H1 (cell line): ENCODE results near the gene AP1G2. TPM values are rescaled to one million over a fixed set of nuclear protein-coding genes. Genes with fewer than 3 reads are reported as not detected.
A peak's percentile ranks its signal among the peaks of the same experiment; 100 is the strongest.

Experiments used
- CTCF ChIA-PET: fragments of 300-600 bp; sonication (Branson Sonifier 250); formaldehyde crosslinking; loops from one replicate; lab custom pipeline; 2021; ENCODE audit not compliant: partially characterized antibody; lab: Charles Lee
- POLR2A ChIA-PET: fragments of 300-600 bp; sonication (Branson Sonifier 250); formaldehyde crosslinking; loops from one replicate; lab custom pipeline; 2021; ENCODE audit warnings: inconsistent platforms; ENCODE audit not compliant: partially characterized antibody; lab: Charles Lee
- DNase-seq, 2 experiments: peaks; one replicate each; pipeline versions ENCODE4 v3.0.0 to v3.0.0-alpha.2; 2010 to 2022; ENCODE audit warnings: low spot score in 2 of 2, low read depth in 1 of 2, mixed read lengths in 1 of 2
- FAIRE-seq: peaks from 2 replicates; lab custom pipeline; 2011; peaks lifted over from hg19 to GRCh38; lab: Jason Lieb, UNC
- H2AFZ ChIP-seq: 2 replicates; pipeline ENCODE4 v1.8.1; 2012; ENCODE audit warnings: low read length, inconsistent platforms
- H2AK5ac ChIP-seq: 2 replicates; pipeline ENCODE4 v1.6.1; 2013; ENCODE audit warnings: low read depth, low read length
- H2BK120ac ChIP-seq: replicated peaks from 2 replicates; pipeline ENCODE3; 2013; ENCODE audit warnings: low read depth, low read length, inconsistent platforms
- H2BK12ac ChIP-seq: 2 replicates; pipeline ENCODE4 v1.6.1; 2013; ENCODE audit warnings: low read depth, low read length
- H2BK15ac ChIP-seq: 2 replicates; pipeline ENCODE4 v1.6.1; 2013; ENCODE audit warnings: low read length
- H2BK20ac ChIP-seq: 2 replicates; pipeline ENCODE4 v1.6.1; 2013; ENCODE audit warnings: low read length
- H2BK5ac ChIP-seq: 2 replicates; pipeline ENCODE4 v1.6.1; 2013; ENCODE audit warnings: low read depth, low read length
- H3K14ac ChIP-seq: 2 replicates; pipeline ENCODE4 v1.6.1; 2013; ENCODE audit warnings: inconsistent platforms; ENCODE audit not compliant: insufficient read length
- H3K18ac ChIP-seq: 2 replicates; pipeline ENCODE4 v1.6.1; 2013; ENCODE audit warnings: low read length; ENCODE audit errors: extremely low read depth
- H3K23ac ChIP-seq: 2 replicates; pipeline ENCODE4 v1.6.1; 2013; ENCODE audit warnings: inconsistent platforms; ENCODE audit not compliant: insufficient read length
- H3K23me2 ChIP-seq: 2 replicates; pipeline ENCODE4 v1.6.1; 2013; ENCODE audit warnings: low read depth, low read length
- H3K27ac ChIP-seq: 2 replicates; pipeline ENCODE4 v1.6.1; 2011; ENCODE audit warnings: low read depth, low read length, inconsistent platforms
- H3K27me3 ChIP-seq, 4 experiments: replicated peaks in 1 of 4; 1 replicate in 1 of 4; 2 replicates in 3 of 4; pipeline versions ENCODE4 v1.6.1 to v1.8.1; 2011 to 2013; ENCODE audit warnings: low read length in 3 of 4, mild to moderate bottlenecking in 3 of 4, inconsistent platforms in 2 of 4, mixed read lengths in 2 of 4, moderate library complexity in 1 of 4; ENCODE audit not compliant: control insufficient read depth in 3 of 4, insufficient read depth in 3 of 4; ENCODE audit errors: extremely low read depth in 1 of 4
- H3K36me3 ChIP-seq, 4 experiments: 2 replicates each; pipeline versions ENCODE4 v1.6.1 to v1.8.1; 2011 to 2013; ENCODE audit warnings: mild to moderate bottlenecking in 4 of 4, low read length in 3 of 4, moderate library complexity in 2 of 4, control low read depth in 1 of 4, inconsistent platforms in 1 of 4; ENCODE audit not compliant: insufficient read depth in 4 of 4, control insufficient read depth in 2 of 4
- H3K4ac ChIP-seq: replicated peaks from 2 replicates; pipeline ENCODE3; 2013; ENCODE audit warnings: low read length, low read depth, mixed read lengths, inconsistent platforms; ENCODE audit not compliant: insufficient read length
- H3K4me1 ChIP-seq, 4 experiments: replicated peaks in 1 of 4; 1 replicate in 1 of 4; 2 replicates in 3 of 4; pipeline versions ENCODE4 v1.6.1 to v1.8.1; 2011 to 2013; ENCODE audit warnings: low read length in 3 of 4, inconsistent platforms in 2 of 4, mixed read lengths in 1 of 4; ENCODE audit not compliant: insufficient read depth in 4 of 4, control insufficient read depth in 3 of 4
- H3K4me2 ChIP-seq, 2 experiments: 2 replicates each; pipeline versions ENCODE4 v1.6.1 to v1.8.1; 2011 to 2013; ENCODE audit warnings: low read depth in 2 of 2, low read length in 2 of 2, control low read depth in 1 of 2, inconsistent platforms in 1 of 2, mild to moderate bottlenecking in 1 of 2; ENCODE audit not compliant: insufficient read depth in 1 of 2
- H3K4me3 ChIP-seq, 4 experiments: fragments of 200-600, 300-600 bp in 1 of 4; sonication (generic), shearing (Covaris generic), sonication (Bioruptor Twin) in 1 of 4; 2 replicates each; pipeline versions ENCODE4 v1.5.1 to v1.8.1; 2011 to 2016; ENCODE audit warnings: low read length in 4 of 4, low read depth in 3 of 4, control low read depth in 2 of 4, inconsistent platforms in 2 of 4, mild to moderate bottlenecking in 2 of 4, mixed read lengths in 1 of 4, moderate library complexity in 1 of 4; ENCODE audit not compliant: insufficient read depth in 2 of 4; ENCODE audit errors: extremely low read depth in 1 of 4
- H3K56ac ChIP-seq: replicated peaks from 2 replicates; pipeline ENCODE3; 2013; ENCODE audit warnings: low read depth, mild to moderate bottlenecking, mixed read lengths, low read length, inconsistent platforms; ENCODE audit not compliant: insufficient read length
- H3K79me1 ChIP-seq: 2 replicates; pipeline ENCODE4 v1.6.1; 2013; ENCODE audit warnings: low read depth, low read length, control low read depth
- H3K79me2 ChIP-seq, 2 experiments: 2 replicates each; pipeline versions ENCODE4 v1.6.1 to v1.8.1; 2012 to 2013; ENCODE audit warnings: low read length in 2 of 2, mild to moderate bottlenecking in 2 of 2, inconsistent platforms in 1 of 2; ENCODE audit not compliant: insufficient read depth in 2 of 2, control insufficient read depth in 1 of 2
- H3K9ac ChIP-seq, 4 experiments: replicated peaks in 1 of 4; 1 replicate in 1 of 4; 2 replicates in 3 of 4; pipeline versions ENCODE4 v1.6.1 to v1.8.1; 2011 to 2013; ENCODE audit warnings: low read depth in 3 of 4, low read length in 3 of 4, control low read depth in 2 of 4, mild to moderate bottlenecking in 2 of 4, moderate library complexity in 2 of 4, inconsistent platforms in 1 of 4; ENCODE audit errors: extremely low read depth in 1 of 4
- H3K9me3 ChIP-seq, 2 experiments: 2 replicates each; pipeline versions ENCODE4 v1.6.1 to v1.8.1; 2012 to 2013; ENCODE audit warnings: mild to moderate bottlenecking in 2 of 2, moderate library complexity in 2 of 2, control low read depth in 1 of 2, inconsistent platforms in 1 of 2, low read depth in 1 of 2, low read length in 1 of 2, mixed read lengths in 1 of 2; ENCODE audit not compliant: insufficient read depth in 2 of 2
- H4K20me1 ChIP-seq, 2 experiments: replicated peaks in 1 of 2; 2 replicates each; pipeline versions ENCODE3 to v1.8.1; 2011 to 2013; ENCODE audit warnings: inconsistent platforms in 2 of 2, low read length in 2 of 2, mild to moderate bottlenecking in 1 of 2; ENCODE audit not compliant: insufficient read depth in 2 of 2, control insufficient read depth in 1 of 2
- H4K5ac ChIP-seq: 2 replicates; pipeline ENCODE4 v1.6.1; 2013; ENCODE audit warnings: low read length, low read depth, mixed read lengths, inconsistent platforms; ENCODE audit not compliant: insufficient read length
- H4K8ac ChIP-seq: 2 replicates; pipeline ENCODE4 v1.8.0; 2013; ENCODE audit warnings: mild to moderate bottlenecking, moderate library complexity, low read length, inconsistent platforms; ENCODE audit not compliant: insufficient read depth; ENCODE audit errors: extremely low read depth
- H4K91ac ChIP-seq: replicated peaks from 2 replicates; pipeline ENCODE3; 2013; ENCODE audit warnings: low read length, mixed read lengths, inconsistent platforms; ENCODE audit not compliant: insufficient read length
- BCL11A ChIP-seq, 2 experiments: IDR thresholded peaks; one replicate each; pipeline ENCODE4 v1.6.1; 2011; ENCODE audit warnings: low read depth in 2 of 2, low read length in 2 of 2, mild to moderate bottlenecking in 2 of 2
- BRCA1 ChIP-seq: IDR thresholded peaks from 2 replicates; pipeline ENCODE4 v1.6.1; 2012; ENCODE audit warnings: low read depth, low read length, improper control_type of control experiment
- CBX5 ChIP-seq: fragments of 300-800, 300-1000 bp; sonication (generic); IDR thresholded peaks from 2 replicates; pipeline ENCODE4 v1.7.1; 2016; ENCODE audit warnings: antibody characterized with exemption, low read length, low read depth
- GTF2F1 ChIP-seq: IDR thresholded peaks from 2 replicates; pipeline ENCODE4 v1.6.1; 2012; ENCODE audit warnings: low read depth, low read length, improper control_type of control experiment, borderline replicate concordance
- KDM1A ChIP-seq: fragments of 200-600, 300-600 bp; sonication (generic); IDR thresholded peaks from 2 replicates; pipeline ENCODE4 v1.7.1; 2016; ENCODE audit warnings: mild to moderate bottlenecking, low read length, borderline replicate concordance
- POU5F1 ChIP-seq: IDR thresholded peaks from 2 replicates; pipeline ENCODE4 v1.6.1; 2011; ENCODE audit warnings: low read depth, mild to moderate bottlenecking, low read length, moderate library complexity
- RBBP5 ChIP-seq: IDR thresholded peaks from 2 replicates; pipeline ENCODE4 v1.7.1; 2012; ENCODE audit warnings: low read depth, mild to moderate bottlenecking, inconsistent platforms, low read length, moderate library complexity, borderline replicate concordance
- RFX5 ChIP-seq: IDR thresholded peaks from 2 replicates; pipeline ENCODE4 v1.6.1; 2011; ENCODE audit warnings: low read depth, low read length, improper control_type of control experiment, borderline replicate concordance
- SAP30 ChIP-seq: fragments of 300-600 bp; sonication (generic); IDR thresholded peaks from 2 replicates; pipeline ENCODE4 v1.7.1; 2012; ENCODE audit warnings: low read length, moderate library complexity, mild to moderate bottlenecking, inconsistent platforms; ENCODE audit not compliant: insufficient read depth, insufficient replicate concordance
- SIX5 ChIP-seq: IDR thresholded peaks from 2 replicates; pipeline ENCODE4 v1.6.1; 2011; ENCODE audit warnings: mild to moderate bottlenecking, low read depth, low read length
- SP2 ChIP-seq: IDR thresholded peaks from 2 replicates; pipeline ENCODE4 v1.6.1; 2012; ENCODE audit warnings: mild to moderate bottlenecking, low read length, inconsistent platforms
- TAF7 ChIP-seq: optimal IDR thresholded peaks from 2 replicates; pipeline ENCODE3; 2011; ENCODE audit warnings: low read depth, mild to moderate bottlenecking, inconsistent platforms, low read length, moderate library complexity, borderline replicate concordance
- WGBS, 2 experiments: shearing (Covaris generic) in 1 of 2; methylation state at CpG; one replicate each; pipeline versions ENCODE4 v1.1.6 to v1.1.7; 2013 to 2015; ENCODE audit warnings: low lambda C conversion rate in 2 of 2, mixed read lengths in 2 of 2, inconsistent platforms in 1 of 2, low coverage in 1 of 2, missing lambda C conversion rate in 1 of 2; ENCODE audit not compliant: insufficient replicate concordance in 2 of 2, insufficient coverage in 1 of 2, insufficient read length in 1 of 2; ENCODE audit errors: extremely low coverage in 1 of 2, missing lambda C conversion rate in 1 of 2; 5-methylcytosine and 5-hydroxymethylcytosine counted together
- polyA plus RNA-seq, 7 experiments: library from polyadenylated mRNA; depleted of rRNA in 3 of 7; stranded (reverse) in 5 of 7; unstranded in 2 of 7; fragments of >200 nt in 5 of 7; fragments of 200-250 nt in 2 of 7; gene quantifications; 1 replicate in 5 of 7; 2 replicates in 1 of 7; 4 replicates in 1 of 7; pipeline versions ENCODE4 v1.2.1 to v1.2.3, GENCODE V29; 2011 to 2013; ENCODE audit warnings: missing spikeins in 2 of 7, mixed read lengths in 2 of 7
- total RNA-seq: library from RNA; stranded (reverse); fragmentation: NEBNext Ultra II Directional; extraction: Animal tissue kit (Norgen Biotek cat#: 25700); gene quantifications from 2 replicates; pipeline ENCODE4 v1.2.1, GENCODE V29; 2021
- TF ChIP-seq, protein P1 (sequence below): IDR thresholded peaks from 2 replicates; pipeline ENCODE4 v1.6.1; 2012; ENCODE audit warnings: inconsistent platforms

Gene AP1G2
- total and polyA plus RNA-seq, 2 of the 8 experiments (the other 6 are each of a cell fraction or from before 2014, with no cell fraction given): 70.9 to 134 TPM

DNA sequence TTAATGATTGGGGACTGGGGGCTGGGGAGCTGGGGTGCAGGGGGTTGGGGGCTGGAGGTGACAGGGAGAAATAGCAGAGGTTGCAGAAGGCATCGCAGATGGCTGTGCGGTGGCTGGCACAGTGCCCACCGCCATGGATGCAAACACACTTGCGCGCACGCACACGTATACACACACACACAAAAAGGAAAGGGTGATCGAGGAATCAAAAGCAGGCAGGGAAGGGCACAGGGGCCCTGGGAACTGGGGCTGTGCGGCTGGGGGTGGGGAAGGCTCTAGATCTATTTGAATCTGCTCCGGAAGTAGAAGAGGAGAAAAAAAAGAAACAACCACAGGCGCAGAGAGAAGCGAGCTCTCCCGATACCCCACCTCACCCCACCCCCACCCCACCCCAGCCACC is 55.4 kb downstream of the AP1G2 start:
- H4K5ac ChIP-seq: no peak overlapping the region
- peaks cover 0 to 4% (median 0%) of the 10 kb centered on the region in 4 experiments; a peak in 1 of 7 replicates for H3K27me3 ChIP-seq
- no peaks in the 10 kb centered on the region for H3K36me3 ChIP-seq
- no peak overlapping the region for H2BK12ac ChIP-seq
- FAIRE-seq (no peak), DNase-seq (no peak)
- H3K4ac ChIP-seq: no peak overlapping the region
- H3K14ac ChIP-seq: no peak overlapping the region
- H3K79me2 ChIP-seq: no peaks in the 10 kb centered on the region
- H3K4me2 ChIP-seq: no peak overlapping the region
- H4K8ac ChIP-seq: no peak overlapping the region
- H2AFZ ChIP-seq: no peak overlapping the region
- no peak overlapping the region for H4K91ac ChIP-seq
- no peak overlapping the region for H3K56ac ChIP-seq
- ChIA-PET CTCF (interaction anchor here (1.4 to 70.5 kb wide), 6 partner anchors 11 to 41 kb away, joined by 4 to 2092 read pairs (median 8); partner anchors contain the start of genes AP1G2, NGDN, THTPA and ZFHX2), POLR2A (interaction anchor here (1.3 to 48.3 kb wide), 4 partner anchors 18 to 35 kb away, joined by 4 to 1523 read pairs (median 8); partner anchors contain the start of genes AP1G2, THTPA and ZFHX2)
- no peaks in the 10 kb centered on the region for H3K23me2 ChIP-seq
- H2BK5ac ChIP-seq: peak overlapping the region; percentile 57; the same call in 1 of the 2 replicates
- H4K20me1 ChIP-seq: no peaks in the 10 kb centered on the region
- peaks cover 0 to 5% (median 2%) of the 10 kb centered on the region in 4 experiments; a peak in 3 of 7 replicates for H3K4me1 ChIP-seq
- 95% methylated on average over 9 of the region's 13 CpGs; no CpG with 5 or more reads in 1 of the 2 experiments for WGBS, 2 experiments
- H3K9ac ChIP-seq: no peak overlapping the region
- no peak overlapping the region for H2AK5ac ChIP-seq
- H3K23ac ChIP-seq: no peak overlapping the region
- no peaks in the 10 kb centered on the region for H3K9me3 ChIP-seq
- H3K79me1 ChIP-seq: no peaks in the 10 kb centered on the region
- H2BK15ac ChIP-seq: no peak overlapping the region
- no peak overlapping the region for H3K27ac ChIP-seq
- no peak overlapping the region for H2BK120ac ChIP-seq
- H3K4me3 ChIP-seq: no peak overlapping the region
- no peak overlapping the region for H2BK20ac ChIP-seq
- no peak overlapping the region for H3K18ac ChIP-seq
- no peak for TF ChIP-seq SIX5
- TF ChIP-seq KDM1A: no peak
- TF ChIP-seq GTF2F1: no peak
- TF ChIP-seq RBBP5: no peak
- TF ChIP-seq SAP30: no peak
- TF ChIP-seq SP2: no peak
- TF ChIP-seq POU5F1: no peak
- no peak for TF ChIP-seq CBX5
- no peak for TF ChIP-seq TAF7
- no peak for TF ChIP-seq BCL11A (IDR thresholded peaks at IDR 0.05; ENCODE audit: low read depth in 2 of 2, low read length in 2 of 2)
- TF ChIP-seq BRCA1: no peak
- TF ChIP-seq, protein P1, sequence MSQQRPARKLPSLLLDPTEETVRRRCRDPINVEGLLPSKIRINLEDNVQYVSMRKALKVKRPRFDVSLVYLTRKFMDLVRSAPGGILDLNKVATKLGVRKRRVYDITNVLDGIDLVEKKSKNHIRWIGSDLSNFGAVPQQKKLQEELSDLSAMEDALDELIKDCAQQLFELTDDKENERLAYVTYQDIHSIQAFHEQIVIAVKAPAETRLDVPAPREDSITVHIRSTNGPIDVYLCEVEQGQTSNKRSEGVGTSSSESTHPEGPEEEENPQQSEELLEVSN: no peak
- TF ChIP-seq RFX5: no peak
